Fibroblast of pulmonary artery (primary cell): ENCODE data around the gene IFNA14.
"Not testable (repeated sequence)": the region's sequence is repeated elsewhere in the genome, so short reads cannot be mapped to it uniquely, and the experiment has no call there.

Experiments
- DNase-seq: peaks from one replicate; pipeline ENCODE4 v3.0.0-alpha.2; 2010; ENCODE audit warnings: low read depth
- H3K4me3 ChIP-seq: replicated peaks from 2 replicates; pipeline ENCODE4 v1.5.1; 2011; ENCODE audit warnings: low read depth, mild to moderate bottlenecking, control low read depth, low read length, moderate library complexity
- CTCF ChIP-seq: IDR thresholded peaks from 2 replicates; pipeline ENCODE4 v1.5.1; 2011; ENCODE audit warnings: mild to moderate bottlenecking, control low read depth, low read length, inconsistent platforms; ENCODE audit errors: missing control alignments

The IFNA14 gene

GRCh38 chr9:21213411-21214326 is 26.1 kb downstream of the IFNA14 start:
- H3K4me3 ChIP-seq, result not testable (repeated sequence)
- peak; percentile 53 for TF ChIP-seq CTCF
- peak; percentile 11 for DNase-seq

- H3K4me3 ChIP-seq, result not testable (repeated sequence)
Observed at GRCh38 chr9:21212160-21212559, 27.6 kb downstream of the IFNA14 start.

GRCh38 chr9:21210782-21211181 is 29.0 kb downstream of the IFNA14 start:
- H3K4me3 ChIP-seq, DNase-seq: not testable (repeated sequence)

More at GRCh38 chr9:21212160-21212559, 27.6 kb downstream of the IFNA14 start:
- DNase-seq, result not testable (repeated sequence)

- H3K4me3 ChIP-seq, result no peak overlapping the region
- DNase-seq, result no peak
- no peak for TF ChIP-seq CTCF
Observed at GRCh38 chr9:21210311-21210710, 29.5 kb downstream of the IFNA14 start.

GRCh38 chr9:21207043-21207442 is 32.8 kb downstream of the IFNA14 start, which contains the start of gene IFNA10:
IFNA10 (minus strand) TSS chr9:21207143; CDS start chr9:21207097, 46 bp downstream.
- DNase-seq, result not testable (repeated sequence)

GRCh38 chr9:21205204-21205603 is 34.6 kb downstream of the IFNA14 start:
- no peak overlapping the region for H3K4me3 ChIP-seq
- no peak for TF ChIP-seq CTCF
- no peak for DNase-seq

More at GRCh38 chr9:21207043-21207442, 32.8 kb downstream of the IFNA14 start, which contains the start of gene IFNA10:
- not testable (repeated sequence) for H3K4me3 ChIP-seq

- not testable (repeated sequence) for H3K4me3 ChIP-seq, DNase-seq
Observed at GRCh38 chr9:21202105-21202504, 37.7 kb downstream of the IFNA14 start, which contains the start of gene IFNA7. IFNA7 (minus strand) TSS chr9:21202205; CDS start chr9:21202165, 40 bp downstream.

GRCh38 chr9:21194867-21195776 is 44.7 kb downstream of the IFNA14 start:
- DNase-seq, result peak; percentile 18
- not testable (repeated sequence) for H3K4me3 ChIP-seq
- TF ChIP-seq CTCF, result peak; percentile 59
